Muscle of back (tissue), 11 donors: ENCODE data around the gene CSPG4. TPM values are rescaled to one million over a fixed set of nuclear protein-coding genes. Genes with fewer than 3 reads are reported as not detected.
"Not testable (repeated sequence)": the region's sequence is repeated elsewhere in the genome, so short reads cannot be mapped to it uniquely, and the experiment has no call there.

Experiments used
- DNase-seq, 3 donors: peaks; one replicate each; pipeline versions ENCODE4 v3.0.0 to v3.0.0-alpha.2; 2013
- polyA plus RNA-seq, 10 donors: library from polyadenylated mRNA; unstranded; fragments of 120-200 nt; gene quantifications; one replicate each; pipeline ENCODE4 v1.2.1, GENCODE V29; 2013; ENCODE audit not compliant: insufficient read length in 10 of 10

Gene CSPG4
- polyA plus RNA-seq, 10 donors, result 47.8 to 91.9 (median 81.5) TPM

GRCh38 chr15:75650908-75651809, 61.5 kb downstream of the CSPG4 start:
- DNase-seq, result no peak

- no peak for DNase-seq
These were observed 62.8 kb downstream of the CSPG4 start for GRCh38 chr15:75649848-75650247.

GRCh38 chr15:75649045-75649761, 63.4 kb downstream of the CSPG4 start:
- DNase-seq, result no peak

- peak in 1 of 3 donors; percentile 57 for DNase-seq
These were observed 64.3 kb downstream of the CSPG4 start for GRCh38 chr15:75648156-75649000.

- DNase-seq, result peak; percentile 80 to 96 (median 91)
These were observed 65.1 kb downstream of the CSPG4 start, which contains the start of gene SNX33 for GRCh38 chr15:75647370-75648155. Gene SNX33, plus strand, starts transcription at chr15:75647912. Its CDS starts 1,191 bp downstream, at chr15:75649103.

GRCh38 chr15:75646944-75647364, 65.7 kb downstream of the CSPG4 start:
- no peak for DNase-seq

- no peak for DNase-seq
These were observed 66.3 kb downstream of the CSPG4 start for GRCh38 chr15:75646112-75646943.

GRCh38 chr15:75644376-75644775, 68.3 kb downstream of the CSPG4 start:
- DNase-seq, result no peak

- no peak for DNase-seq
These were observed 71.0 kb downstream of the CSPG4 start for GRCh38 chr15:75641603-75642002.

GRCh38 chr15:75641179-75641503, 71.5 kb downstream of the CSPG4 start:
- no peak for DNase-seq

GRCh38 chr15:75640483-75641178, 72.0 kb downstream of the CSPG4 start:
- DNase-seq, result peak in 1 of 3 donors; percentile 76

- peak; percentile 98 to 99 (median 98) for DNase-seq
These were observed 72.8 kb downstream of the CSPG4 start, which contains the start of gene IMP3 for GRCh38 chr15:75639709-75640482. Gene IMP3, minus strand, starts transcription at chr15:75640224. Its CDS starts 56 bp downstream, at chr15:75640168.

- peak in 1 of 3 donors; percentile 30 for DNase-seq
These were observed 73.4 kb downstream of the CSPG4 start for GRCh38 chr15:75639191-75639708.

GRCh38 chr15:75637245-75638009, 75.2 kb downstream of the CSPG4 start:
- DNase-seq, result no peak

GRCh38 chr15:75636026-75636425, 76.6 kb downstream of the CSPG4 start:
- DNase-seq, result no peak

GRCh38 chr15:75633922-75634321, 78.7 kb downstream of the CSPG4 start:
- DNase-seq, result not testable (repeated sequence)

- no peak for DNase-seq
These were observed 80.7 kb downstream of the CSPG4 start for GRCh38 chr15:75631935-75632334.
